ENCODE results near the gene SMNDC1.

The SMNDC1 gene

GRCh38 chr10:110344622-110345021, 39.9 kb upstream of the SMNDC1 start:
- TF ChIP-seq EZH2phosphoT487 (IDR thresholded peaks at IDR 0.05; ENCODE audit: borderline replicate concordance, low read length): no peak
- TF ChIP-seq CTCF (IDR thresholded peaks at IDR 0.05; ENCODE audit: low read depth, low read length, poor library complexity, severe bottlenecking): no peak
- Histone ChIP-seq H3K36me3 (ENCODE audit: control insufficient read depth, low read length) (no peaks in the 10 kb centered on the region), H3F3A (ENCODE audit: control insufficient read depth, insufficient read depth) (no peaks in the 10 kb centered on the region), H3K9me2 (replicated peaks; ENCODE audit: control insufficient read depth, low read length) (no peaks in the 10 kb centered on the region), H3K9me3 (ENCODE audit: control insufficient read depth, insufficient read depth, low read length) (no peaks in the 10 kb centered on the region), H3K27ac (ENCODE audit: low read depth, low read length) (no peak overlapping the region), H3K4me2 (ENCODE audit: low read length) (peak overlapping the region; percentile 18), H3K79me2 (ENCODE audit: control insufficient read depth, low read length) (no peaks in the 10 kb centered on the region), H3K4me3 (ENCODE audit: low read length) (no peak overlapping the region), H3K27me3 (ENCODE audit: control insufficient read depth, low read length) (peaks cover 16% of the 10 kb centered on the region; the same call in 1 of the 2 replicates), H3K4me1 (ENCODE audit: control insufficient read depth, low read length) (peaks cover 14% of the 10 kb centered on the region), H4K20me1 (ENCODE audit: control insufficient read depth, insufficient read depth, low read depth, low read length) (no peaks in the 10 kb centered on the region)

- Histone ChIP-seq H3K4me2 (ENCODE audit: low read length) (no peak overlapping the region), H3K27ac (ENCODE audit: low read depth, low read length) (no peak overlapping the region), H3K4me3 (ENCODE audit: low read length) (no peak overlapping the region), H3F3A (ENCODE audit: control insufficient read depth, insufficient read depth) (no peaks in the 10 kb centered on the region), H3K36me3 (ENCODE audit: control insufficient read depth, low read length) (no peaks in the 10 kb centered on the region), H3K9me3 (ENCODE audit: control insufficient read depth, insufficient read depth, low read length) (no peaks in the 10 kb centered on the region), H3K79me2 (ENCODE audit: control insufficient read depth, low read length) (no peaks in the 10 kb centered on the region), H3K27me3 (ENCODE audit: control insufficient read depth, low read length) (peaks cover 17% of the 10 kb centered on the region; the same call in 1 of the 2 replicates), H3K9me2 (replicated peaks; ENCODE audit: control insufficient read depth, low read length) (no peaks in the 10 kb centered on the region), H4K20me1 (ENCODE audit: control insufficient read depth, insufficient read depth, low read depth, low read length) (no peaks in the 10 kb centered on the region), H3K4me1 (ENCODE audit: control insufficient read depth, low read length) (peaks cover 14% of the 10 kb centered on the region)
- no peak for TF ChIP-seq EZH2phosphoT487 (IDR thresholded peaks at IDR 0.05; ENCODE audit: borderline replicate concordance, low read length)
- no peak for TF ChIP-seq CTCF (IDR thresholded peaks at IDR 0.05; ENCODE audit: low read depth, low read length, poor library complexity, severe bottlenecking)
Measured at GRCh38 chr10:110343947-110344346, 39.2 kb upstream of the SMNDC1 start.

- H3K79me2 ChIP-seq (ENCODE audit: control insufficient read depth, low read length): no peaks in the 10 kb centered on the region
- no peaks in the 10 kb centered on the region for H4K20me1 ChIP-seq (ENCODE audit: control insufficient read depth, insufficient read depth, low read depth, low read length)
- no peak overlapping the region for H3K27ac ChIP-seq (ENCODE audit: low read depth, low read length)
- H3K27me3 ChIP-seq (ENCODE audit: control insufficient read depth, low read length): peaks cover 24% of the 10 kb centered on the region; the same call in 1 of the 2 replicates
- H3K4me1 ChIP-seq (ENCODE audit: control insufficient read depth, low read length): peaks cover 14% of the 10 kb centered on the region
- no peak overlapping the region for H3K4me2 ChIP-seq (ENCODE audit: low read length)
- TF ChIP-seq EZH2phosphoT487 (IDR thresholded peaks at IDR 0.05; ENCODE audit: borderline replicate concordance, low read length) (no peak), CTCF (IDR thresholded peaks at IDR 0.05; ENCODE audit: low read depth, low read length, poor library complexity, severe bottlenecking) (no peak)
- H3K9me2 ChIP-seq (replicated peaks; ENCODE audit: control insufficient read depth, low read length): no peaks in the 10 kb centered on the region
- H3K4me3 ChIP-seq (ENCODE audit: low read length): no peak overlapping the region
- no peaks in the 10 kb centered on the region for H3F3A ChIP-seq (ENCODE audit: control insufficient read depth, insufficient read depth)
- H3K36me3 ChIP-seq (ENCODE audit: control insufficient read depth, low read length): no peaks in the 10 kb centered on the region
- no peaks in the 10 kb centered on the region for H3K9me3 ChIP-seq (ENCODE audit: control insufficient read depth, insufficient read depth, low read length)
Measured at GRCh38 chr10:110340816-110341215, 36.1 kb upstream of the SMNDC1 start.
